HG03432 (cell line): ENCODE results near the gene FAM120C.

Source experiments
- ATAC-seq: cut with Tn5 transposase; IDR thresholded peaks from one replicate; pipeline ENCODE4 v1.9.1; 2021; ENCODE audit warnings: mild to moderate bottlenecking, moderate library complexity; ENCODE audit not compliant: unreplicated experiment

Gene FAM120C

GRCh38 chrX:54044126-54044876 lies 138.8 kb downstream of the FAM120C start, which contains the start of gene PHF8:
Gene PHF8 (minus strand): TSS chrX:54044473. CDS start chrX:54042728, 1,745 bp downstream.
- ATAC-seq, result peak; percentile 86

DNA sequence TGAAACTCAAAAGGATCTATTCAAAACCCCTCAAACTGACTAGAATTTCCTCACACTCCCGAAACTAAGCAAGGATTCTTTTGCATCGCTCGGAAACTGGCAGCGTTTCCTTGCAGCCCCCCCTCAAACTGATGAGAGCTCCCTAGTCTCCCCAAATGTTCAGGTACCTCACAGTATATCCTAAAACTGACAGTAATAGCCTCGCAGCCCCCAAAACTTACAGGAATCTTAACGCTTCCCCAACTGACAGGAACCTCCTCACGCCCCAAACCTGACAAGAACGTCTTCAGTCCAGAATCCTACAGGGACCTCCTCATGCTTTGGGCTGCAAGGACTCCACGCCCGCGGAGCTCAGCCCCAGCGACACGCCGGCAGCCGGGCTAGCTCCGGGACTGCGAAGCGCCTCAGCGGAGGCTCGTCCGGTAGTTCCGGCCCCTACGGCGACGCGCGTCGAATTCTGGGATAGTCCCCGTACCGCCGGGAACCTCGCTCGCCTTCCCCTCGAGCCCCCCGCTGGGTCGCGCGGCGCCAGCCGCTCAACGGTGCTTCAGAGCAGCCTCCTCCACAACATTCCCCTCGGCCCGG lies 139.4 kb downstream of the FAM120C start:
- peak; percentile 22 for ATAC-seq

- no peak for ATAC-seq
Observed at GRCh38 chrX:54043056-54043455, 140.0 kb downstream of the FAM120C start.

DNA sequence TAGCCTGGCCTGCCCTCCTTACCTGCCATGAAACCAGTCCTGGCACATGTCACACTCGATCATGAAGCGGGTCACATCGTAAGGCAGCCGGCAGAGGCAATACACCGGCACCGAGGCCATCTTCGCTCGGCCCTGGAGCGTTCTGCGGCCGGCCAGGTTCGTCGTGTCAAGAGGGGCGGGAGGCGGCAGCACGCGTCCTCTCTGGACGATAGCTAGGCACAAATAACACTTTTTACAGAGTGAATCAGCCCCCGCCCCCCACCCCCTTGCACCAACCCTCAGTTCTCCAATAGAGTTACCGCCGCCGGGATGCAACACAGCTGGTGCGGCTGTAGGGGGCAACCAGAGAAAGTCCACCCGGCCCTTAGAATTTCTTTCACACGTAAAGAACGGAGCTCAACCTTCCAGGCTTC lies 140.4 kb downstream of the FAM120C start:
- no peak for ATAC-seq

DNA sequence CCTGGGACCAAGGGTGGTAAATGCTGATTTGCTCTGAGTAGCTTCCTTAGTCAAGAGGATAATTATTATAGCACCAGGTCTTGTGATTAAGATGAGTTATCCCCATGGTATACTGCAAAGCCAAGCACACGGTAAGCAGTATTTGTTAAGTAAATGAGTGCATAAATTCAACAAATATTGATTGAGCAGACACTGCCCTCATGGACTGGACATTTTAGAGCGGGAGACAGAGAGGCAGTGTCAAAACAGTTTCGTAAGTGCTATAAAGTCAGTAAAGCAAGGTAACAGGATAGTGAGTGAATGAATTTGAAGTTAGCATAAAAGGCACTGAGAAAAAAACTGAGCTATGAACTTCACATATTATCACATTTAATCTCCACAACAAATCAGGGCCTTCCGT lies 152.7 kb downstream of the FAM120C start:
- no peak for ATAC-seq

DNA sequence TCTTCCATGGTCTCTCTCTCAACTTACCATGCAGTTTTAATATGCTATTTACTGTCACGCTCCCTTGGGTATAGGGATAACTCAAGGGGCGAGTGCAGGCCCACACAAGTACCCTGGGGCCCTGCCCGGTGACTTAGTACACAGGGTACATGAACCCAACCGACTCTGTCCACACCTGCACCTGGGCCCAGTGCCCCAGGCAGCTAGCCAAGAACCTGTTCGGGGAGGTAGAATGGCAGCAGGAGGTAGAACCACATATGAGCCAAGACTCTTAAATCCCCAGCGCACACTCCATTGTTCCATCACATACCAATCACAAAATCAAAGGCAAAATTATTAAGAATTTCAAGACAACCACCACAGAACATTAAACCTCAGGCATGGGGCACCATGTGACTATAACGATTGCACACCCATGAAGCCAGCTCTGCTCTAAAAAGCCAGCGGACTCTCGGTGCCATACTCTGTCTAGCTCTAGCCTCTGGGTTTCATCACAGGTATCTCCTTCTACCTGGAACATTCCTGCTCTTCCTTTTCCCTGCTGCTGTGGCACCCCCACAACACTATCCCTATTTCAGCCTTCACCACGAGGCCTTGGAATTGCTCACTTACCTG lies 153.4 kb downstream of the FAM120C start:
- ATAC-seq, result no peak

DNA sequence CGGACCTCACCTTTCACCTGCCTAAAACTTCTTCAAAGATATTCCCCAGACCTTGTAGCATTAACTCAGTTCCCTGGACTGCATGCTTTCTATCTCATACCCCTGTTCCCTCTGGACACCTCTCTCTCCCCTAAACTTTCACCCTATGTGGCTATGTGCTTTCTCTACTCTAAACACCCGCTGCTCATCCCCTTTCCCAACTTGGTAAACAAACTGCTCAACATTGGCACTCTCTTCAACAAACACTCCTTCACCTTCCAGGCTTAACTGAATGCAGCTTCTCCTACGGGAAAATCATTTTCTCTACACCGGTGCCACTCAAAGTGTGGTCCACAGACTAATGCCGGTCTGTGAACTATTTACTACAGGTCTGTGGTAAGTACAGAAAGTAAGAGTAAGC lies 158.7 kb downstream of the FAM120C start:
- no peak for ATAC-seq
